Measurements from ENCODE around the gene IFITM2.
"Not testable (repeated sequence)": the region's sequence is repeated elsewhere in the genome, so short reads cannot be mapped to it uniquely, and the experiment has no call there.

The IFITM2 gene

GRCh38 chr11:307766-308708 lies at the start of gene IFITM2:
TSS of gene IFITM2 (plus strand) at chr11:307816. CDS start at chr11:308193, 377 bp downstream.
- not testable (repeated sequence) for DNase-seq

GRCh38 chr11:259413-259812 lies 48.2 kb upstream of the IFITM2 start:
- no peak for DNase-seq

- no peak for DNase-seq
Observed at GRCh38 chr11:261624-262023, 46.0 kb upstream of the IFITM2 start.

DNA sequence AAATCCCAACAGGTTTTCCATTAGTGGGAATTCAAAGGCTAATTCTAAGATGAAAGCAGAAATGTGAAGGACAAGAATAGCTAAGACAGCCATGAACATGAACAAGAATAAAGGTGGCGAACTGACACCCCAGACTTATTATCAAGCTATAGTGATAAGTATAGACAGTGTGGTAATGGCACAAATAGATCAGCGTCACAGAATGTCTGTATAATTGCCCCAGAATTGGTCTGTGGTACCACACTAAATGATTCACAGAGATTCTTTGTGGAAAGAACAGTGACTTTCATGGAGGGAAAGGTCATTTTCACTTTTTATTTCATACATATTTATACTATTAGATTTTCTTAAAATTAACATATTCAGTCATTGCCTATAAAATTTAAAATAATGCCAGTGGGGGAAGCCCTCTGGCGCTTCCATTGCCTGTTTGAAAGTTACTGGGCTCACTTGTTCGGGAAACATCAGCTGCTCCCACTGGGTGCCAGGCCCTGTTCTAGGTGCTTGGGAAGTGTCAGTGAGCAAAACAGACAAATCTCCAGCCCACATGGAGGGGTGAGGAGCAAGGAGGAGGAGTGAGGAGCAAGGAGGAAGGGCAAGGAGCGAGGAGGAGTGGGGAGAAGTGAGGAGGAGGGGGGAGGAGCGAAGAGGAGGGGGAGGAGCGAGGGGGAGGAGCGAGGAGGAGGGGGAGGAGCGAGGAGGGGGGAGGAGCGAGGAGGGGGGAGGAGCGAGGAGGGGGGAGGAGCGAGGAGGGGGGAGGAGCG lies 40.8 kb upstream of the IFITM2 start:
- peak; percentile 41 for DNase-seq

GRCh38 chr11:267491-267994 lies 40.1 kb upstream of the IFITM2 start:
- DNase-seq: peak; percentile 62

DNA sequence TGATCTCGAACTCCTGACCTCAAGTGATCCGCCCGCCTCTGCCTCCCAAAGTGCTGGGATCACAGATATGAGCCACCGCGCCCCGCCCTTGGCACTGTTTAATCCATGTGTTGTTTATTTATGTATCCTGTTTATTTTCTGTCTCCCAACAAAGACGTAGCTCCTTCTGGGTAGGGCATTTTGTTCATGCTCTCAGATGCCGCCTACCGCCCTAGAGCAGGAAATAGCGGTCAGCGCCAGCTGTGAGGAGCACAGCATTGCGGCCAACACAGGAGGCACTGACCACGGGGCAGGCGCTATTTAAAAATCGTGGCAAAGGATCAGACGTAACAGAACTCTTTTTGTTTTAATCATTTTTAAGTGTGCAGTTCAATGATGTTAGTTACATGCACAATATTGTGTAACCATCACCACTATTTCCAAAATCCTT lies 38.9 kb upstream of the IFITM2 start:
- DNase-seq: peak; percentile 56

DNA sequence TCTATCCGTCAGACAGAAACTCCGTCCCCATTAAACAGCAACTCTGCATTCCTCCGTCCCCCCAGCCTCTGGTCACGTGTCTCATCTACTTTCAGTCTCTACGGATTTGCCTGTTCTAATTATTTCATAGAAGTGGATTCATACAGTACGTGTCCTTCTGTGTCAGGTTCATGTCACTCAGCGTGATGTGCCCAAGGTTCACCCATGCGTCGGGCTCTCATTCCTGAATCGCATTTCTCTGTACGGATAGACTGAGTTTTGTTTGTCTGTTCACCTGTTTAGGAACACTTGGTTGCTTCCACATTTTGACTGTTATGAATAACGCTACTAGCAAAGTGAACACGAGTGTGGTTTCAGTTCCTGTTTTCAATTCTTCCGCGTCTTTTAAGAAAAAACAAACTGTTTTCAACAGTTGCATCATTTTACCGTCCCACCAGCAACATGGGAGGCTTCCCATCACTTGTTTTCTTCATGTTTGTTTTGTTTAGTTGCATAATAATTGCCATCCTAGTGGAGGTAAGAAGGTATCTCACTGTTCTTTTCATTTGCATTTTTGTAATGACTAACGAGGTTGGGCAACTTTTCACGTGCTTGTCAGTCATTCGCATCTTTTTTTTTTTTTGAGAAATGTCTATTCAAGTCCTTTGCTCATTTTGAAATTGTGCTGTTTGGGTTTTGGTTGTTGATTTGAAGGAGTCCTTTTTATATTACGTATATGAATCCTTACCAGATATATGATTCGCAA lies 38.3 kb upstream of the IFITM2 start:
- DNase-seq: peak; percentile 46

DNA sequence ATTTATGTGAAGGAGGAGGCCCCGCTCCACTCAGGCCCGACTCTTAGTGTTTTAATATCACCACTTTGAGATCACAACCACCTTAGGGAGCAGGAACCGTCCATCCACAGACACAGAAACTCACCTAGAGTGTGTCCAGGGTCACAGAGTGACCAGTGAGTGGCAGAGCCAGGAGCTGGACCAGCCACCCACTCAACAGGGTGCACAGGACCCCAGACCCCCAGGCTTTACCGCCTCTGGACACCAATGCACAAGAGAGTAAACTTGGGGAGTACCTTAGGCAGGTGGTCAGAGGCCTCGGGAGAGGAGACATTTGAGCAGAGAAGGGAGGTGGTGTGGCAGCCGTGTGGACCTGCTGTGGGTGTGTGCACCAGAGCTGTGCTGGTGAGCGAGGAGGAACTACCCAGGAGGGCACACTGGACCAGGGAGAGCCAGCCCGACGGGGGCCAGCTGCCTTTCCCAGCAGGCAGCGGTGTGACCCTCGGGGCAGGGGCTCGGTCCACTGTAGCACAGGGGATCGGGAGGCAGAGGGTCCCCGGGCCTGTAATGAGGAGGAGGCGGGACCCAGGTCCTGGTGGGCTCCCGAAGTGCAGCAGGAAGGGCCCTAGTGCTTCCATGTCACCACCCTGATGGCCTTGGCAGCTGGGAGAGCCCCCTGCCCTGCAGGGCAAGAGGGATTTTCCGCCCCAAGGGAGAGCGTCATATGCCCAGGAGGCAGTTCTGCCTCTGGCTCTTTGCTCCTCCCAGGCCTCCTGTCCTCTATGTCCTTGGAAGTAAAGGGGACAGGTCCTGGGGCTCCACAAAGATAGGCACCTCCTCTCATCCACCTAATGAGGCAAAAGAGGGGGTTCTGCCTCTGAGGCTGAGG lies 36.9 kb upstream of the IFITM2 start:
- DNase-seq: no peak

- peak; percentile 30 for DNase-seq
Observed at GRCh38 chr11:271319-271715, 36.3 kb upstream of the IFITM2 start.

DNA sequence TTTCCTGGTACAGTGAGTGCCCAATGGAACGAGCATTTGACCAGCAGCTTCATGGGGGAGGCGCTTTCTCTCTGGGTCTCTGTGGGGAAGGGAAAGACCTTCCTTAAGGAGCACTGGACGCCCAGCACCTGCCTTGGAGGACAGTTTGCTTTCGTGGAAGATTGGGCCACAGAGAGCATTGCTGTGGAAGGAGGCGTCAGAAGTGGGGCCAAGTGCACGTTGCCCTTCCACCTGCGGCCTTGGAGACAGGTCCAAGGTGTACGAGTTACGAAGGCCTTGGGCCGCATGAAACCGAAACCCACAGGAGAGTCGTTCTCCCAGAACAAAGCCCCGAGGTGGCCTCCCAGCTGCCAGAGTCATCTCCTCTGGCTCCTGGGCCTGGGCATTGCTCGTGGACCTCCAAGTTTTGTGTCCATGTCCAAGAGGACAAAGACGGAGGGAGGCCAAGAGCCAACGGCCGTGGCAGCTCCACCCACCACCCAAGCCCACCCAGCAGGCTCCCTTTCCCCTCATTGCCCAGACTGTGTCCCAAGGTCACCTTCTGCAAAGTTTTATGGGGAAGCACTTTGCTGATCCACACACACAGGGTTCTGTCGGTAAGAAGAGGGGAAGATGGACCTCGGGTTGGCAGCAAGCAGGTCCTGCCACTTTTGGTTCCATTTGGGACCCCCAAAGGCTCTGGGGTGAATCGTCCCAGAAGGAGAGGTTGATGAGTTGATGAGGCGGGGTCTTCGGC lies 35.3 kb upstream of the IFITM2 start:
- peak; percentile 28 for DNase-seq

GRCh38 chr11:272931-273198 lies 34.8 kb upstream of the IFITM2 start:
- DNase-seq: no peak

DNA sequence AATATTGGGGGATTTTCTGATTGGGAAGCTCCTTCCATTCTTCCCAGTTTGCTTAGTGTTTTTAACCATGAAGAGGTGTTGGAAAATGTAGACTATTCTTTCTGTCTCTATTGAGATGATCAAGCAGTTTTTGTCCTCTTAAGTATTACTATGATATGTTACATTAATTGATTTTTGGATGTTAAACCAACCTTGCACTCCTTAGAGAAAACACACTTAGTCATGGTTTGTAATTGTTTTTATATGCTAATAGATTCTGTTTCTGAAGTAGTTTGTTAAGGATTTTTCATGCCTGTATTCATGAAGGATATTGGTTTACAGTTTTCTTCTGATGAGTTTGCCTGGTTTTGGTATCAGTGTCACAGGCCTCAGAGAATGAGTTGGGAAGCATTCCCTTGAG lies 31.4 kb upstream of the IFITM2 start:
- no peak for DNase-seq

- DNase-seq: peak; percentile 28
Observed at GRCh38 chr11:278001-278951, 29.3 kb upstream of the IFITM2 start, which contains the start of gene NLRP6. TSS of gene NLRP6 (plus strand) at chr11:278407. CDS start at chr11:278570, 163 bp downstream.

DNA sequence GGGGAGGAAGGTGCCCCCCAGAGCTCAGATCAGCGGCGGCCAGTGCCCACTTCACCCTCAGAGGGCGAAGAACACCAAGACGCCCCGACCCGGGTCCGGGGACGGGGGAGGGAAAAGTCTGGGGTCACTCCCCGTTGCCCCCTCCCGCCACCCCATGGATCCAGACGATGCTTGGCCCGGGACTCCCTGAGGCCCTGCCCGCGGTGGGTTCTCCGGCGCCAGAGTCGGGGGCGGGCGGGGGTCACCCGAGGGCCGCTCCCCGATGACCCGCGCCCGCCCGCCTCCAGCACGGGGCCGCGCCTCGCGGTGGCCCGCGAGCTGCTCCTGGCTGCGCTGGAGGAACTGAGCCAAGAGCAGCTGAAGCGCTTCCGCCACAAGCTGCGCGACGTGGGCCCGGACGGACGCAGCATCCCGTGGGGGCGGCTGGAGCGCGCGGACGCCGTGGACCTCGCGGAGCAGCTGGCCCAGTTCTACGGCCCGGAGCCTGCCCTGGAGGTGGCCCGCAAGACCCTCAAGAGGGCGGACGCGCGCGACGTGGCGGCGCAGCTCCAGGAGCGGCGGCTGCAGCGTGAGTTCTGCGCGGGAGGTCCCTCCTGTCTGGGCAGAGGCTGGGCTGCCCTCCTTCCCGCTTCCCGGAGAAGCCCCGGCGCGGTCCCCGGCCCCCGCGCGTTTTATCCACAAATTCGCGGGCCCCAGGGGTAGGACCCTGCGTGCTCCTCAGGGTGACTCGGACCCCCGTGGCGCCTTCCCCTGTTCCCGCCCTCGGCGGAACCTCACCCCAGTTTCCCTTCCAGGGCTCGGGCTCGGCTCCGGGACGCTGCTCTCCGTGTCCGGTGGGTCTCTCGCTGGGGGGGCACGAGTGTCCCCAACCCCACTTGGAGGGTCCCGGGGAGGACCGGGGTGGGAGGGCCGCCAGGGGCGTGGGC lies 28.3 kb upstream of the IFITM2 start:
- DNase-seq: peak; percentile 37

DNA sequence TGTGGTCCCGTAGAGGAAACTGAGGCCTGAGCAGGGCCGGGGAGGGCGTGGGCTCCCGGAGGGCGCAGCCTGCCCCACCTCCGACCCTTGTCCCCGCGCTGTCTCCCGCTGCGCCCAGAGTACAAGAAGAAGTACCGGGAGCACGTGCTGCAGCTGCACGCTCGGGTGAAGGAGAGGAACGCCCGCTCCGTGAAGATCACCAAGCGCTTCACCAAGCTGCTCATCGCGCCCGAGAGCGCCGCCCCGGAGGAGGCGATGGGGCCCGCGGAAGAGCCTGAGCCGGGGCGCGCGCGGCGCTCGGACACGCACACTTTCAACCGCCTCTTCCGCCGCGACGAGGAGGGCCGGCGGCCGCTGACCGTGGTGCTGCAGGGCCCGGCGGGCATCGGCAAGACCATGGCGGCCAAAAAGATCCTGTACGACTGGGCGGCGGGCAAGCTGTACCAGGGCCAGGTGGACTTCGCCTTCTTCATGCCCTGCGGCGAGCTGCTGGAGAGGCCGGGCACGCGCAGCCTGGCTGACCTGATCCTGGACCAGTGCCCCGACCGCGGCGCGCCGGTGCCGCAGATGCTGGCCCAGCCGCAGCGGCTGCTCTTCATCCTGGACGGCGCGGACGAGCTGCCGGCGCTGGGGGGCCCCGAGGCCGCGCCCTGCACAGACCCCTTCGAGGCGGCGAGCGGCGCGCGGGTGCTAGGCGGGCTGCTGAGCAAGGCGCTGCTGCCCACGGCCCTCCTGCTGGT lies 27.5 kb upstream of the IFITM2 start:
- DNase-seq: peak; percentile 36

- peak; percentile 45 for DNase-seq
Observed at GRCh38 chr11:280706-281485, 26.7 kb upstream of the IFITM2 start.

DNA sequence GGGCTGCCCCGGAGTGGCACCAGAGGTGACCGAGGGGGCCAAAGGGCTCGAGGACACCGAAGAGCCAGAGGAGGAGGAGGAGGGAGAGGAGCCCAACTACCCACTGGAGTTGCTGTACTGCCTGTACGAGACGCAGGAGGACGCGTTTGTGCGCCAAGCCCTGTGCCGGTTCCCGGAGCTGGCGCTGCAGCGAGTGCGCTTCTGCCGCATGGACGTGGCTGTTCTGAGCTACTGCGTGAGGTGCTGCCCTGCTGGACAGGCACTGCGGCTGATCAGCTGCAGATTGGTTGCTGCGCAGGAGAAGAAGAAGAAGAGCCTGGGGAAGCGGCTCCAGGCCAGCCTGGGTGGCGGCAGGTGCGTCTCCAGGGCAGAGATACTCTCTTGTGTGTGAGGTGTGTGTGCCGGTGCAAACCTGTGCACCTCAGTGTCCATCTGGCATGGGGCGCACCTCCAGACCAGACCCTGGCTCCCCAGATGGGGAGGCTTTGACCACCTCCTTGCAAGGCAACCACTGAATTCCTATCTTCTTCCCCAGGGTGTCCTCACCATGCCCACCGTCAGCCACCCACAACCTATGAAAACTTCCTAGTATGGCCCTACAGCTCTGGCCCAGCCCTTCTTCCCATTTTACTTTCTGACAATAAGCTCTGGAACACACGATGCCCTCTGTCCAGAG lies 26.0 kb upstream of the IFITM2 start:
- peak; percentile 37 for DNase-seq

Measured in activated CD4-positive, CD25-positive, alpha-beta regulatory T cell treated with anti-CD3 and anti-CD28 coated beads, Interleukin-2, amount 50 U/mL, for 72 hours (primary cell).